Measurements from ENCODE around the gene AGAP1. TPM values are rescaled to one million over a fixed set of nuclear protein-coding genes. Genes with fewer than 3 reads are reported as not detected.

The AGAP1 gene
- total RNA-seq, 1 donor from 2014 or later, result 36.2 TPM

DNA sequence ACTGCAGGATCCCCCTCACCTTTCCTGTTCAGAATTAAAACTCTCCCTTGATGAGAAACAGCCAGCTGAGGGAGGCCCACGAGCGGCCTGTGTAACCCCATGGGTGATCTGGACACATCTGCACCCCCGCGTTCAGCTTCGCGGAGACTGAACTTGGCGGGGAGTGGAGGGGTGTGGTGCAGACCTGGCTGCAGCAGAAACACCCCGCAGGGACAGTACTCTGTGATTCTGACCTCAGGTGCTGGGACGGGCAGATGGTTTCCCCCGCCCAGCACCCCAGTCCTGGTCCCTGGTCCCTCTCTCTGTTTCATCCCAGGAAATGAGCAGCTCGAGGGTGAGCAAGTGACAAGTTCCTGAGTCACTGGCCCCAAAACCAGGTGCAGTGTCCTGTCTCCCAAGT, 633.2 kb downstream of the AGAP1 start:
- TF ChIP-seq, protein P1, sequence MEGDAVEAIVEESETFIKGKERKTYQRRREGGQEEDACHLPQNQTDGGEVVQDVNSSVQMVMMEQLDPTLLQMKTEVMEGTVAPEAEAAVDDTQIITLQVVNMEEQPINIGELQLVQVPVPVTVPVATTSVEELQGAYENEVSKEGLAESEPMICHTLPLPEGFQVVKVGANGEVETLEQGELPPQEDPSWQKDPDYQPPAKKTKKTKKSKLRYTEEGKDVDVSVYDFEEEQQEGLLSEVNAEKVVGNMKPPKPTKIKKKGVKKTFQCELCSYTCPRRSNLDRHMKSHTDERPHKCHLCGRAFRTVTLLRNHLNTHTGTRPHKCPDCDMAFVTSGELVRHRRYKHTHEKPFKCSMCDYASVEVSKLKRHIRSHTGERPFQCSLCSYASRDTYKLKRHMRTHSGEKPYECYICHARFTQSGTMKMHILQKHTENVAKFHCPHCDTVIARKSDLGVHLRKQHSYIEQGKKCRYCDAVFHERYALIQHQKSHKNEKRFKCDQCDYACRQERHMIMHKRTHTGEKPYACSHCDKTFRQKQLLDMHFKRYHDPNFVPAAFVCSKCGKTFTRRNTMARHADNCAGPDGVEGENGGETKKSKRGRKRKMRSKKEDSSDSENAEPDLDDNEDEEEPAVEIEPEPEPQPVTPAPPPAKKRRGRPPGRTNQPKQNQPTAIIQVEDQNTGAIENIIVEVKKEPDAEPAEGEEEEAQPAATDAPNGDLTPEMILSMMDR (IDR thresholded peaks at IDR 0.05), result no peak
- ATAC-seq, result no peak
- intact Hi-C loops (cut with DNase I), result no loop called here
- peaks cover 31% of the 10 kb centered on the region for H3K36me3 ChIP-seq
- H3K4me3 ChIP-seq, result no peak overlapping the region
- no peaks in the 10 kb centered on the region for H3K4me1 ChIP-seq
- no peaks in the 10 kb centered on the region for H3K27me3 ChIP-seq (ENCODE audit: low read depth)
- no peaks in the 10 kb centered on the region for H3K9me3 ChIP-seq
- H3K27ac ChIP-seq, result no peak overlapping the region
- DNase-seq, result no peak

DNA sequence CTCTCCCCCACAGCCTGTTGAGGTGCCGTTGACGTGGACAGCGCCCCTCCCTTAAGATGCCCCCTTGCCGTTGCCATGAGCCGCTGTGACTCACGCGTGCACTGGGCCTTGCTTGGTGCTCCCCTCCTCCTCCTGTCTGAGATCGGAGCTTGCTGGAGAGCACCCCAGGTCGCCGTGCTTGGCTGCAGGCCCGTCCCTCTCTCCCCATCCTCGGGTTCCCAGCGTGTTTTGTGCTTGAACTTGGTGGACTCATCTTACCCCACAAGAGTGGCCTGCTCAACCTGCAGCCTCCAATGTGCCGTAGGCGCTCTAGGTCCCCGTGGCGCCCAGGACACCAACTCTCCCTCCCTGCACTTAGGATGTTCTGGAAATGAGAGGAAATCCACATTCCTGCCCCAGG, 634.5 kb downstream of the AGAP1 start:
- Histone ChIP-seq H3K4me3 (no peak overlapping the region), H3K27me3 (ENCODE audit: low read depth) (no peaks in the 10 kb centered on the region), H3K9me3 (no peaks in the 10 kb centered on the region), H3K36me3 (peaks cover 37% of the 10 kb centered on the region), H3K4me1 (no peaks in the 10 kb centered on the region), H3K27ac (no peak overlapping the region)
- TF ChIP-seq, protein P1 (IDR thresholded peaks at IDR 0.05), result no peak
- intact Hi-C loops (cut with DNase I), result no loop called here
- no peak for ATAC-seq
- DNase-seq, result no peak

DNA sequence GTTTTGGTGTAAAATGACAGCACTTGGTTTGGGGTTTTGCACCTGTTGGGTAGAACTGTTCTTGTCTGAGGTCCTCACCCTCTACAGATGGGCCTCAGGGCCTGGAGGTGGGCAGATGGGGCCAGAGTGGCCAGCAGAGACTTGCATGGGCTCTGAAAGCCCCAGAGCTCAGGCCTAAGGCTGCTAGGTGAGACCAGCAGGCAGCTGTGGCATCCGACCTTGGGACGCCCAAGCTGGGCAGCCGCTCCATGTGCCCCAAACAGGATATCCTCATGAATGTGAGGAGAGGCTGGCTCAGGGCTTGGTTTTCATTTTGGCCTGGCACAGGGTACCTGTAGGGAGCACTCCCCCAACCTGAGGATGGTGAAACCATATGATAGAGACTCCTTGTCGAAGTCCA, 636.1 kb downstream of the AGAP1 start:
- peak in 1 of 2 donors; percentile 10 for ATAC-seq
- TF ChIP-seq, protein P1 (IDR thresholded peaks at IDR 0.05), result no peak
- Histone ChIP-seq H3K36me3 (peaks cover 24% of the 10 kb centered on the region), H3K27ac (no peak overlapping the region), H3K4me1 (no peaks in the 10 kb centered on the region), H3K27me3 (ENCODE audit: low read depth) (no peaks in the 10 kb centered on the region), H3K4me3 (no peak overlapping the region), H3K9me3 (no peaks in the 10 kb centered on the region)
- intact Hi-C loops (cut with DNase I), result no loop called here
- DNase-seq, result no peak

DNA sequence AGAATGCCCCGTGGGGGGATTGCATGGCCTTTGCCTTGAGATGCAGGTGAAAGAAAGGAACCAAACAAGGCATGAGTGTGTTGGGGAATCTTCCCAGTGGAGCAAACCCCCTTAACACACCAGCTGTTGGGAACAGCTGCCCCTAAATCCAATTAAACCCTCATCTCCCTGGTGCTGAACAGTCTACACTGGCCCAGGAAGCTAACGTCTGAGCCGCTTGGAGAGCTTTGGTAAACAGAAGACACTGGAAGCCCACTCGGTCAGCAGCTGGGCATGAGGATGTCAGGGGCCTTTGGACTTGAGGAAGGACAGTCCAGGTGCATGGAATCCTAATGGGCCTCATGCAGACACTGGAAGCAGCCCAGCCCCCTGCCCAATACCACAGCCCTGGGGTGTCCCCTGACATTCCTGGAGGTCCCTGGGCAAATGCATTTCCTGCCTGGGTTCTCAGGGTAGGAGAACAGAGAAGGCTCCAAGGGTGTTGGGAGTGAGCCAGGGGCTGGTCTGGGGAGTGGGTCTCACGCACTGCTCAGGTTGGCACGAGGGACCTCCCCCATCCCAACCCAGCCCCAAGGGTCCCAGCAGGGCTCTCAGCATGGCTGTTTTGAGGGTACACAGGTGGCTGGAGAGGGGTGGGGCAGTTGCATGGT, 636.6 kb downstream of the AGAP1 start:
- Histone ChIP-seq H3K4me3 (no peak overlapping the region), H3K27me3 (ENCODE audit: low read depth) (no peaks in the 10 kb centered on the region), H3K9me3 (no peaks in the 10 kb centered on the region), H3K36me3 (peaks cover 21% of the 10 kb centered on the region), H3K27ac (no peak overlapping the region), H3K4me1 (no peaks in the 10 kb centered on the region)
- peak in 1 of 2 donors; percentile 25 for ATAC-seq
- TF ChIP-seq, protein P1 (IDR thresholded peaks at IDR 0.05), result no peak
- intact Hi-C loops (cut with DNase I), result no loop called here
- no peak for DNase-seq

DNA sequence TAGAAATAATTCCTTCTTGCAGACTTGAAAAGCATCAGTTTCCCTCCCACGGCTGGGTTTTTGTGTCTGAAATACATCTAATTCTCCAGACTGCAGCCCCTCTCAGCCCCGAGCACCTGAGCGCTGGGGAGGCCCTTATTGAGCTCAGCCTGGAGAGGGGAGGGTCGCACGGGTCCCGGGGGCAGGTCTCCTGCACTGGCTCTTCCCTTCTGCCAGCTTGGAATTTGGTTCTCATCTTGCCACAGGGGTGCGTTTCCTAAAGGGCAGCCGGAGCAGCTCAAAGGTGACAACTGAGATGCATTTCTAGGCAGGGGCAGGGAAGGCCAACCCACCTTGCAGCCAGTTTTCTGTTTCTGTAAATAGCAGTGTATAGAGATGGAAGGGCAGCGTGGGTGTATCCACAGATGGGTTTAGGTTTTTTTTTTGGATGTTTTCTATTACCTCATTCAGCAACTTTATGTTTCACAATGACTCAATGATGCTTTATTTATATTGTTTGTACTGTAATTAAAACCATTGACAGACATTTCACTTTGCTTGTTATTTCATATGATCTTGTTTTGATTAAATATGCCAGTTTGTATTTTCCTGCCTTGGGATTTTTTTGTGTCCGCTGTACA, 637.3 kb downstream of the AGAP1 start:
- no peak overlapping the region for H3K27ac ChIP-seq
- no peak overlapping the region for H3K4me3 ChIP-seq
- H3K36me3 ChIP-seq, result peaks cover 14% of the 10 kb centered on the region
- TF ChIP-seq, protein P1 (IDR thresholded peaks at IDR 0.05), result no peak
- DNase-seq (no peak), ATAC-seq (no peak)
- no peaks in the 10 kb centered on the region for H3K27me3 ChIP-seq (ENCODE audit: low read depth)
- no peaks in the 10 kb centered on the region for H3K4me1 ChIP-seq
- intact Hi-C loops (cut with DNase I), result no loop called here
- H3K9me3 ChIP-seq, result no peaks in the 10 kb centered on the region

All from lower lobe of right lung (tissue), 2 donors.